Measurements from ENCODE around the gene SCN2A. TPM values are rescaled to one million over a fixed set of nuclear protein-coding genes. Genes with fewer than 3 reads are reported as not detected.
A peak's percentile ranks its signal among the peaks of the same experiment; 100 is the strongest.

The SCN2A gene
- total RNA-seq: 0.56 and 0.68 TPM in 2 replicates
- polyA plus RNA-seq (2012): 0.15 TPM

GRCh38 chr2:165239230-165239629 is at the start of gene SCN2A:
TSS of gene SCN2A (plus strand) at chr2:165239414. CDS start at chr2:165295824, 56,410 bp downstream.
- DNase-seq (ENCODE audit: low read depth): peak; percentile 59

DNA sequence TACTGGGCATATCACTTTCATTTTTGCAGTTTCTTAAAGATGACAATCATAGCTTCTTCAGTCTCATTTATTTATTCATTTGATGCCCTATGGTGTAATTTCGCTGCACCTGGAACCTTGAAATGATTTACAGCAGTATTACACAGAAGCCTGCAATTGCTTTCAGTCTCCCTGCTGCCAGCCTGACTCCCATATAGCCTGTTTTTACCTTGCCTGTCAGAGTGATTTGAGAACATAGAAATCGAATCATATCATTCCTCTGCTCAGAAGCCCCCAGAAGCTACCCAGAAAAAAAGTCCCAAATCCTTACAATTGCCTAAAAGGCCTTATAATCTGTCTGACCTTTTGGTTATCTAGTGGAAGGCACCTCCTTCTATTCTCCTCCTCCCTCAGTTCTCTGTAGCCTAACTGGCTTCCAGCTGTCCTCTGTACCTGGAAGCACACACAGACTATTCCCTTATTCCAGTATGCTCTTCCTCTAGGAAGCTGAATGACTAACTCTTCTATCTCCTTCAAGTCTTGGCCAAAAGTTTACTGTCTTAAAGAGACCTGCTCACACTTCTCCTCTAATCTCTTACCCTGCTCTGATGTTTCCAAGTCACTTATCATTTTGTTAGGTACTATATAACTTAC is 48.0 kb upstream of the SCN2A start:
- DNase-seq (ENCODE audit: low read depth): no peak

- DNase-seq (ENCODE audit: low read depth): no peak
Measured at GRCh38 chr2:165192729-165193128, 46.5 kb upstream of the SCN2A start.

- no peak for DNase-seq (ENCODE audit: low read depth)
Measured at GRCh38 chr2:165193178-165193777, 45.9 kb upstream of the SCN2A start.

- DNase-seq (ENCODE audit: low read depth): no peak
Measured at GRCh38 chr2:165196411-165196810, 42.8 kb upstream of the SCN2A start.

GRCh38 chr2:165197346-165197745 is 41.9 kb upstream of the SCN2A start:
- no peak for DNase-seq (ENCODE audit: low read depth)

DNA sequence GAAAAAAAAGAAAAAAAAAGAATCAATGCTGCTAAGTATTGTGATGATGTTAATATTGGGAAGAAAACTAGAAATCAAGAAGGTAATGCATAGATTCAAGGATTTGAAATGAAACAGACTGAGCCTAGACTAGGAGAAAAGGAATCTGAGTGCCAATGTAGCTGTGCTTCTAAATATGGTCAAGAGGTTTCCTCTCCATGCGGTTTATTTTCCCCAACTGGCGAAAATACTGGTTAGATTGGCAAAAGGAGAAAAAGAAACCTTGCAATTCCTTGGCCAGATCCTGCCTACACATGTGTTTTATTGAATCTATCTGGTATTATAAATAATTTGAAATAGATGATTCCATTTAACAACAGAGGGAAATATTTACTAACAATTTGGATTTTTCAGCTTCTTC is 41.0 kb upstream of the SCN2A start:
- DNase-seq (ENCODE audit: low read depth): no peak

DNA sequence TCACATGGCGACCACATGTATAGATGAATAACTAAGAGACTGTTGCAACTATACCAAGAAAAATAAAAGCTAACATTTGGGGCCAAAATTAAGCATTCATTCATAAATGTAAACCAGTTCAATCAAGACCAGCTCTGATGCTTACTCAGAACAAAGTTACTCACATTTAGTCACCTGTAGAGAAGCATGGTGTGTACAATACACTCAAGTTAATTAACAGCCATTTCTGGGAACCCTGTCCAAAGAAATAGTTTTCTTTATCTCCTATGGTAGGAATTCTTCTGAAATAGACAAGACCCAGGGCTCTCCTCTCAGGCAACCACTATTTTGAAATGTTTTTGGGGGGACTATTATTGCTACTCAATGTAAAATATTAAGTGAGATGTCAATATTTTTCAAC is 37.0 kb upstream of the SCN2A start:
- DNase-seq (ENCODE audit: low read depth): no peak

DNA sequence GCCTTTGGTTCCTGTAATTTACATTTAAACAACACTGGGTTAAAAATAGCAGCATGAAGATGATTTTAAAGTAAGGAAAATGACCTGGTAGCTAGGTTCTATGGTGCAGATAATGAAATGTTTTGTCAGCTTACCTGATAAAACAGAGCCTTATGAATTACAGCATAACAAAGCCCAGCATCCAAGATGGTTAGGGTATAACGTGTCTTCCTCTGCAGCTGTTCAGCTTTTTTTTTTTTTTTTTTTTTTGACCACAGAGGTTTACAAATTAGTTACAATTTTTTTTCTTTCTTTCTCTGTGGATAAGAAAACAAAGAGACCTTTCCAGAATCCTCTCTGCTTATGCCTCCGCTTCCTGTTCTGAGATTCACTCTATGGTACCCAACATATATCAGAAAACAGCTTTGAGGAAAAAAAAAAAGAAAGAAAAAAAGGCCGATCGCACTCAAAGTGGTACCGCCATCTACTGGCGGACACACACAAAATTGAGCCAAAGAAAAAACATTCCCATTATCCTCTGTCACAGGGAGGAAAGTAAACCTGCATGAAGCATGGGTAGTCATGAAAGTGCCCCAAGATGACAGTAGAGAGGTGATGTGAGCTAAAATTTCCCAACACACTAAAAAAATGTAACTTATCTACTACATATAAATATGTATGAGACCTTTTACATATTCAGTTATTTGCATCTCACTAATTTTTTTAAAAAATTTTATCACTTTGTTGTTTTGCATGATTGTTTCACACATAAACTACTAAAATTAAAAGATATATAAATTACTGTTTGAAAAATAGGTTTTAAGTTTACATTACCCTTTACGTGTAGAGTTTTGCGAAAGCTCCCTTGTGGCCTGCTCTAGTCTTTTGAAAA is 35.3 kb upstream of the SCN2A start, which contains the start of gene SCN3A:
SCN3A (minus strand) TSS at position 362 of the 871 bp plus-strand sequence. CDS start 27,656 bp downstream, outside the sequence.
- DNase-seq (ENCODE audit: low read depth): peak; percentile 71

- DNase-seq (ENCODE audit: low read depth): no peak
Measured at GRCh38 chr2:165205865-165206264, 33.3 kb upstream of the SCN2A start.

GRCh38 chr2:165208094-165208493 is 31.1 kb upstream of the SCN2A start:
- DNase-seq (ENCODE audit: low read depth): no peak

DNA sequence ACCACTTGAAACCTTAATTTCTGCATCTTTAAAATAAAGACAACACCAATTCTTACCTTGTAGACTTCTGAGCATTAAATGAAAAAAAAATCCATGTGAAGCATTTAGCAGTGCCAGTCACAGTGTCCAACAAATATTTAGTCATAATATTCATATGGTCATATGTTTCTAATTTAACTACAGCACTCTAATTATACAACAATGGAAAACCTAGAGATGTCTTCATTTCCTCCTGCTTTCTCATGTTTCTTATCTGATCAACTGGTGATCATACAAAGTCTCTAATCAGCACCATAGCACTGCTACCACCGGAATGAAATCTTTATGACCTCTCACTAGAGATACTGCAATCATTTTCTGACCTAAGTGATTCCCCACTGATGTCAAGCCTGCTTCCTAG is 25.1 kb upstream of the SCN2A start:
- DNase-seq (ENCODE audit: low read depth): no peak

GRCh38 chr2:165219481-165219880 is 19.7 kb upstream of the SCN2A start:
- no peak for DNase-seq (ENCODE audit: low read depth)

DNA sequence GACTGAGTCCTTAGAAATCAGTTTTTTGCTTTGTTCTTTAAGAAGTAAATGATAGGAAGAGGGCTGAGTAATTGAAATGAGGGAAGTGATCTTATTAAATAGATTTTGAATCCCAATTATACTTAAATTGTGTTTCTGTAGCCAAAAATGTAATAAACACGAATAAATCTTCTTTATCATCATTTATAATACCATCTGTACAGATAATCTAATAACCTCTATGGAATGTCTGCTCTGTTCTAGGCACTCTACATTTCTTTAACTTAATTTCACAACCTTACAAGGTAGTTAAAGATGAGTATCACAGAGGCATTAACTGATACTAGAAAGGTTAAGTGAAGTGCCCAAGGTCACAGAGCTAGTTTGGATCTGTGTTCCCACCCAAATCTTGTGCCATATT is 14.3 kb upstream of the SCN2A start:
- no peak for DNase-seq (ENCODE audit: low read depth)

GRCh38 chr2:165227571-165227970 is 11.6 kb upstream of the SCN2A start:
- no peak for DNase-seq (ENCODE audit: low read depth)

DNA sequence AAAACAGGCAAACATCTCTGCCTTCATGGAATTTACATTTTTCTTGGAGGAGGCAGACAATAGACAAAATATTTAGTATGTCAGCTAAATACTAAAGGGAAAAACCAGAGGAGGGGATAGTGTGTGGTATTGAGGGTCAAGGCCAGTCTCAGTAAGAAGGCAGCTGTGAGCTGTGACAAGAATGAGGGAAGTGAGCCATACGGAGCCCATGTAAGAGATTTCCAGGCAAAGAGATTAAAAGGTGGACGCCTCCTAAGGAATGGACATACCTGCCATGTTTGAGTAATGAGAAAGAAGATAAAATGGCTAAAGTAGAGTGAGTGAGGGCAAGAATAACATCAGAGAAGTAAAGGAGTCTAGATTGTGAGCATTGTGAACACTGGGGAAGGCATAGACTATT is 2.2 kb upstream of the SCN2A start:
- DNase-seq (ENCODE audit: low read depth): no peak

DNA sequence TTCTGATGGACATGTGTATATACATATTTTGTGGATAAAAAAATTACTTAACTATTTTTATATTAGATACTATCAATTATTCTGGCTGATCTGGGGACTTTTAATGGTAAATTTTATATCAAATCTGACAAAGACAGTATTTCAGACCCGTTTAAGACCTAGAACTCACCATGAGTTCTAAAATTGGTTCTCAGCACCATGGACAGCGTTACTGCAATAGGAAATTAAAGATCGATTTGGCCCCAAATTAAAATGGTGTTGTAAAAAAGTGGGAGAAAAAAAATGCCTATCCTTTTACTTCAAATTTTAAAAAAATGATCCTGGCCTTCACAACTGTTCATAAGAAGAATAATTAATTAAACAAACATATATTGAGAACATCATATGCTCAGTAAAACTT is 919 bp upstream of the SCN2A start:
- DNase-seq (ENCODE audit: low read depth): peak; percentile 59

DNA sequence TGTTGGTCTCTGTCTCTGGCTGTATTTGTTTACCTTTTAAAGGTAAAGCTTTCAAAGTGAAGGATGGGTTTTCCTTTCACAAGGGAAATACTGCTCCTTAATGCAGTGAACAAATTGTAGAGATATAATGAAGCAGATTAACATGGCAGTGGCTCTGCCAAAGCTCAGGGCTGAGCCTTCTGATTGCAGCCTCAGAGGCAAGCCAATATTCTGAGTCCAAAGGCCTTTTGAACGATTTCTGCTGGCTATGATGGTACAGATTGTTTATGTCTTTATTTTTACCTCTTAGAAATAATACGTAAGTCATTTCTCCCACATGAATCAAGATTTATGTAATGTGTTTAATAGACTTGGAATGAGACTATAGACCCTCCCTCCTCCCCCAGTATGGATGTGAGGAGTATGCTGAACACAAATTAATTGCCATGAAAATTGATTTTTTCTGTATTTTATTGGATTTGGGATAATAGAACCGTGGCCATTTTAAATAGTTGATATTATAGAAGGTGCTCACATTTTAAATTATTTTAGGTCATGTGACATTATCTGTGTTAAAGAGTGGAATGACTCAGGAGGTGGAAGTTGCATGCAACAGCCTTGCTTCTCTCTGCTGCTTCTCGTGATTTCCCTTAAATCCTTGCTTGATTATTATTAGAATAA is 772 bp downstream of the SCN2A start:
- no peak for DNase-seq (ENCODE audit: low read depth)

GRCh38 chr2:165240916-165241315 is 1.7 kb downstream of the SCN2A start:
- no peak for DNase-seq (ENCODE audit: low read depth)

DNA sequence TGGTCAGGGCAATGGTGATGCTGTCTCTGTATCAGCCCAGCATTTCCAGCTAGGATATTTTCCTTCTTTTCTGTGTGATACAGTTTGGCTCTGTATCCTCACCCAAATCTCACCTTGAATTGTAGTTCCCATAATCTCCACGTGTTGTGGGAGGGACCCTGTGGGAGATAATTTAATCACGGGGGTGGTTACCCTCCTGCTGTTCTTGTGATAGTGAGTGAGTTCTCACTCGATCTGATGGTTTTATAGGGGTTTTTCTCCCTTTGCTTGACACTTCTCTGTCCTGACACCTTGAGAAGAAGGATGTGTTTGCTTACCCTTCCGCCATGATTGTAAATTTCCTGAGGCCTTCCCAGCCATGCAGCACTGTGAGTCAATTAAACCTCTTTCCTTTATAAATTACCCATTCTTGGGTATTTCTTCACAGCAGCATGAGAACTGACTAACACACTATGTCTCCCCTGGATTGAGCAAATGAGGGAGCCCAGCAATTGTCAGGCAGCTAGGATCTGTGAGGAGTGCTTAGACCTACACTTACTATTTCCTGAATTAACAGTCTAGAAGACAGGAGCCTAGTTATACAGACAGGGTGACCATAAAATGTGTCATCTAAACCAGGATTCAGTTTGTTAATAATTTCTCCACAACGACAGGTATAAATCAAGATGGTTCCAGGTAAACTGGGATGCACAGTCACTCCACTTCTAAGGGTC is 6.0 kb downstream of the SCN2A start:
- no peak for DNase-seq (ENCODE audit: low read depth)

DNA sequence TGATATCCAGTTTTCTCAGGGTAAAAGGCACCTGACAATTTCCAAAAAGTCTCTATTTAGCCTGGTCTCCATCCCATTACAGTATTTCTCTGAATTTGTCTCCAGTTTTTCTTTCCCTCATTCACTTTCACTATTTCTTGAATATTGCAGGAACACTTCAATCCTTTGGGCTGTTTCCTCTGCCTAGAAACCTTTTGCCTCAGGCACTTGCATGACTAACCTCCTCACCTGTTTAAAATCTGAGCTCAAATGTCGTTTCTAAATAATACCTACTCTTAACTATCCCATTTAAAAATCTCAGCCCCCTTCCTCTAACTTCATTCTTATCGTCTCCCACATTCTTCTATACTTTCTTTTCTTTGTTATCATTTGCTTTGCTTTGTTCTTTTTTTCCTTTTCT is 9.0 kb downstream of the SCN2A start:
- no peak for DNase-seq (ENCODE audit: low read depth)

All from myocyte (in vitro differentiated cells).